Tibial artery (tissue), 4 donors: ENCODE data around the gene USH1C.

Experiments used
- DNase-seq, 2 donors: peaks; one replicate each; pipeline ENCODE4 v3.0.0-alpha.2; 2019
- H3K27ac ChIP-seq, 2 donors: fragments of 200-600 bp; sonication (generic) in 1 of 2; 1 replicate in 1 of 2; 2 replicates in 1 of 2; pipeline ENCODE4 v1.5.1; 2018 to 2019; ENCODE audit warnings: mild to moderate bottlenecking in 1 of 2
- H3K27me3 ChIP-seq, 2 donors: fragments of 200-600 bp; sonication (generic) in 1 of 2; one replicate each; pipeline versions ENCODE4 v1.5.1 to v1.6.0; 2016 to 2019
- H3K36me3 ChIP-seq, 3 donors: fragments of 200-600 bp; sonication (generic) in 2 of 3; one replicate each; pipeline ENCODE4 v1.5.1; 2016 to 2019; ENCODE audit warnings: mild to moderate bottlenecking in 2 of 3
- H3K4me1 ChIP-seq, 4 donors: fragments of 200-600 bp; sonication (generic) in 2 of 4; 1 replicate in 3 of 4; 2 replicates in 1 of 4; pipeline ENCODE4 v1.5.1; 2016 to 2019
- H3K4me3 ChIP-seq, 2 donors: fragments of 200-600 bp; sonication (generic) in 1 of 2; 1 replicate in 1 of 2; 2 replicates in 1 of 2; pipeline ENCODE4 v1.5.1; 2018 to 2019; ENCODE audit warnings: mild to moderate bottlenecking in 2 of 2
- H3K9me3 ChIP-seq, 3 donors: fragments of 200-600 bp; sonication (generic) in 1 of 3; one replicate each; pipeline ENCODE4 v1.5.1; 2016 to 2019
- CTCF ChIP-seq, 2 experiments: fragments of 200-600 bp in 1 of 2; fragments of 450-650 bp in 1 of 2; IDR thresholded peaks; one replicate each; pipeline ENCODE4 v1.5.1; 2017 to 2019; ENCODE audit warnings: antibody characterized with exemption in 2 of 2, mild to moderate bottlenecking in 1 of 2, moderate library complexity in 1 of 2
- intact Hi-C: fragments of 100-400 bp; cut with DNase I; formaldehyde crosslinking; loops from one replicate; pipeline ENCODE4 v1.15.0; 2023; ENCODE audit warnings: low total_unique reads

USH1C gene

GRCh38 chr11:17568944-17569343 is 24.7 kb upstream of the USH1C start:
- peaks cover 0 to 5% of the 10 kb centered on the region in 2 donors for H3K27me3 ChIP-seq
- no peak for DNase-seq
- intact Hi-C loops: no loop called here

GRCh38 chr11:17564687-17565042 is 20.4 kb upstream of the USH1C start:
- Histone ChIP-seq H3K4me1 (no peaks in the 10 kb centered on the region), H3K4me3 (no peak overlapping the region), H3K9me3 (no peaks in the 10 kb centered on the region), H3K27me3 (peaks cover 0 to 1% of the 10 kb centered on the region in 2 donors), H3K36me3 (no peaks in the 10 kb centered on the region), H3K27ac (no peak overlapping the region)
- TF ChIP-seq CTCF (IDR thresholded peaks at IDR 0.05): no peak
- DNase-seq: no peak
- intact Hi-C loops: no loop called here

More at GRCh38 chr11:17568944-17569343, 24.7 kb upstream of the USH1C start:
- Histone ChIP-seq H3K27ac (no peak overlapping the region), H3K4me3 (no peak overlapping the region), H3K4me1 (no peaks in the 10 kb centered on the region), H3K36me3 (no peaks in the 10 kb centered on the region), H3K9me3 (no peaks in the 10 kb centered on the region)
- TF ChIP-seq CTCF (IDR thresholded peaks at IDR 0.05): no peak

- intact Hi-C loops: no loop called here
- Histone ChIP-seq H3K4me1 (no peaks in the 10 kb centered on the region), H3K36me3 (no peaks in the 10 kb centered on the region), H3K27me3 (peaks cover 0 to 7% of the 10 kb centered on the region in 2 donors), H3K4me3 (no peak overlapping the region), H3K27ac (no peak overlapping the region), H3K9me3 (no peaks in the 10 kb centered on the region)
- no peak for DNase-seq
- TF ChIP-seq CTCF (IDR thresholded peaks at IDR 0.05): no peak
These were observed 19.9 kb upstream of the USH1C start for GRCh38 chr11:17563961-17564686.

- intact Hi-C loops: no loop called here
- H3K4me3 ChIP-seq: no peak overlapping the region
- no peak for DNase-seq
- no peak overlapping the region for H3K27ac ChIP-seq
- TF ChIP-seq CTCF (IDR thresholded peaks at IDR 0.05): no peak
- H3K27me3 ChIP-seq: peaks cover 0 to 15% of the 10 kb centered on the region in 2 donors
- H3K9me3 ChIP-seq: no peaks in the 10 kb centered on the region
- H3K4me1 ChIP-seq: no peaks in the 10 kb centered on the region
- H3K36me3 ChIP-seq: no peaks in the 10 kb centered on the region
These were observed 19.0 kb upstream of the USH1C start for GRCh38 chr11:17563231-17563646.

- peaks cover 0 to 26% of the 10 kb centered on the region in 2 donors for H3K27me3 ChIP-seq
- intact Hi-C loops: no loop called here
- no peaks in the 10 kb centered on the region for H3K9me3 ChIP-seq
- H3K4me1 ChIP-seq: no peaks in the 10 kb centered on the region
- no peak overlapping the region for H3K4me3 ChIP-seq
- no peaks in the 10 kb centered on the region for H3K36me3 ChIP-seq
- DNase-seq: no peak
- no peak for TF ChIP-seq CTCF (IDR thresholded peaks at IDR 0.05)
- no peak overlapping the region for H3K27ac ChIP-seq
These were observed 17.3 kb upstream of the USH1C start for GRCh38 chr11:17561526-17561925.

GRCh38 chr11:17561111-17561415 is 16.8 kb upstream of the USH1C start:
- Histone ChIP-seq H3K4me1 (no peaks in the 10 kb centered on the region), H3K9me3 (no peaks in the 10 kb centered on the region), H3K36me3 (no peaks in the 10 kb centered on the region), H3K4me3 (no peak overlapping the region), H3K27ac (no peak overlapping the region), H3K27me3 (peaks cover 0 to 26% of the 10 kb centered on the region in 2 donors)
- TF ChIP-seq CTCF (IDR thresholded peaks at IDR 0.05): no peak
- DNase-seq: no peak
- intact Hi-C loops: no loop called here
